Measurements from ENCODE around the gene SSNA1.

SSNA1 gene

GRCh38 chr9:137178939-137179630 is 9.4 kb upstream of the SSNA1 start:
- in situ Hi-C loops (cut with HindIII; ENCODE audit: low sequenced_read_pairs), result no loop called here
- no peak for DNase-seq (ENCODE audit: low read depth)
- H3K4me3 ChIP-seq (ENCODE audit: low read depth, low read length), result no peak overlapping the region
- no peak for TF ChIP-seq CTCF (IDR thresholded peaks at IDR 0.05; ENCODE audit: low read depth, low read length, missing control alignments)

DNA sequence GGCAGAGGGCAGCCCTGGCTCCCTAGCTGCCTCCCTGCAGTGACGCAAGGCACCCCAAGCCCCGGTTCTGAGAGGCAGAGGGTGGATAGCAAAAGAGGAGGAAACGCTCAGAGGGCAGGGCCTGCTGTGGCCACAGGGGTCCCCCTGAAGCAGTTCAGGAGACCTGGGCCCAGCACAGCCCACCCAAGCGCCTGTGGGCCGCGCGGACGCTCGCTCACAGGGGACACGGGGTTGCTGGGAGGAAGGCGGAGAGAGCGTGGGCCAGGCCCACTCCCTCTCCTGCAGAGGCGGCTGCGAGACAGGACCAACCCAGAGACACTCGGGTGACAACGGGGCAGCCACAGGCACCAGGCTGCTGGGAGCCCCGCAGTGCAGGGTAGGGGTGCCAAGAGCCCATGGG is 8.7 kb upstream of the SSNA1 start:
- DNase-seq (ENCODE audit: low read depth), result no peak
- in situ Hi-C loops (cut with HindIII; ENCODE audit: low sequenced_read_pairs), result no loop called here
- TF ChIP-seq CTCF (IDR thresholded peaks at IDR 0.05; ENCODE audit: low read depth, low read length, missing control alignments), result no peak
- H3K4me3 ChIP-seq (ENCODE audit: low read depth, low read length), result no peak overlapping the region

GRCh38 chr9:137180491-137180890 is 8.0 kb upstream of the SSNA1 start:
- no peak overlapping the region for H3K4me3 ChIP-seq (ENCODE audit: low read depth, low read length)
- no peak for DNase-seq (ENCODE audit: low read depth)
- in situ Hi-C loops (cut with HindIII; ENCODE audit: low sequenced_read_pairs), result no loop called here
- no peak for TF ChIP-seq CTCF (IDR thresholded peaks at IDR 0.05; ENCODE audit: low read depth, low read length, missing control alignments)

- H3K4me3 ChIP-seq (ENCODE audit: low read depth, low read length), result no peak overlapping the region
- TF ChIP-seq CTCF (IDR thresholded peaks at IDR 0.05; ENCODE audit: low read depth, low read length, missing control alignments), result no peak
- no peak for DNase-seq (ENCODE audit: low read depth)
- in situ Hi-C loops (cut with HindIII; ENCODE audit: low sequenced_read_pairs), result no loop called here
These were observed 6.8 kb upstream of the SSNA1 start for GRCh38 chr9:137181680-137182079.

DNA sequence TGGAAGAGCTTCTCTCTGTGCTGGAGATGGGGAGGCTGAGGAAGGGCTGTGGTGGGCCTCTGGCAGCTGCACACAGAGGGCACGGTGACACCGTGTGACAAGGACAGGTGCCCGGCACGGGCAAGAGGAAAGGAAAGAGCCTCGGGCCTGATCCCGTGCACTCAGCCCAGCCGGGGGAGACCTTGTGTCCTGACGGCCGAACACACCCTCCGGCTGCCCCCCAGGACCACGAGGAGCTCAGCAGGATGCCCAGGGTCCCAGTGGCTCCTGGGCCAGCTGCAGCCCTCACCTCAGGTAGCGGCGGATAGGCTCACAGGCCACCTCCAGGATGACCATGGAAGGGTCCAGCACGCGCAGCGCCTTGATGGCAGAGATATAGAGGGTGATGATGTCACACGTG is 5.6 kb upstream of the SSNA1 start:
- no peak for DNase-seq (ENCODE audit: low read depth)
- no peak for TF ChIP-seq CTCF (IDR thresholded peaks at IDR 0.05; ENCODE audit: low read depth, low read length, missing control alignments)
- in situ Hi-C loops (cut with HindIII; ENCODE audit: low sequenced_read_pairs), result no loop called here
- no peak overlapping the region for H3K4me3 ChIP-seq (ENCODE audit: low read depth, low read length)

DNA sequence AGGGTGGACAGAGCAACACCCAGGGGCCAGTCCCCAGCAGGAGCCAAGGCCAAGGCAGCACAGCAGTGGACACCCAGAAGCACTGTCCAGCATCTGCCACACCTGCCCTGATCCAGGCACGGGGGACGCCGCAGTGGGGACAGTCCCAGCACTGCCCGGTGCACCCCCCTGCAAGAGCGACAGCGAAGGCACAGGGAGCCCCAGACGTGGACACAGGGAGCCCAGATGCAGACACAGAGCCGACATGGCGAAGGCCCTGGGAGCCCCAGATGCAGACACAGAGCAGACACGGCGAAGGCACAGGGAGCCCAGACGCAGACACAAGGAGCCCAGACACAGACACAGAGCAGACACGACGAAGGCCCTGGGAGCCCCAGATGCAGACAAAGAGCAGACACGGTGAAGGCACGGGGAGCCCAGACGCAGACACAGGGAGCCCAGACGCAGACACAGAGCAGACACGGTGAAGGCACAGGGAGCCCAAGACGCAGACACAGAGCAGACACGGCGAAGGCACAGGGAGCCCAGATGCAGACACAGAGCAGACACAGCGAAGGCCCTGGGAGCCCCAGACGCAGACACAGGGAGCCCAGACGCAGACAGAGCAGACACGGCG is 4.4 kb upstream of the SSNA1 start:
- in situ Hi-C loops (cut with HindIII; ENCODE audit: low sequenced_read_pairs), result no loop called here
- H3K4me3 ChIP-seq (ENCODE audit: low read depth, low read length), result no peak overlapping the region
- TF ChIP-seq CTCF (IDR thresholded peaks at IDR 0.05; ENCODE audit: low read depth, low read length, missing control alignments), result no peak
- DNase-seq (ENCODE audit: low read depth), result no peak

All from astrocyte of the cerebellum (primary cell).